ENCODE results near the gene LRRC63. TPM values are rescaled to one million over a fixed set of nuclear protein-coding genes. Genes with fewer than 3 reads are reported as not detected.
"Not testable (repeated sequence)": the region's sequence is repeated elsewhere in the genome, so short reads cannot be mapped to it uniquely, and the experiment has no call there.

LRRC63 gene, protein sequence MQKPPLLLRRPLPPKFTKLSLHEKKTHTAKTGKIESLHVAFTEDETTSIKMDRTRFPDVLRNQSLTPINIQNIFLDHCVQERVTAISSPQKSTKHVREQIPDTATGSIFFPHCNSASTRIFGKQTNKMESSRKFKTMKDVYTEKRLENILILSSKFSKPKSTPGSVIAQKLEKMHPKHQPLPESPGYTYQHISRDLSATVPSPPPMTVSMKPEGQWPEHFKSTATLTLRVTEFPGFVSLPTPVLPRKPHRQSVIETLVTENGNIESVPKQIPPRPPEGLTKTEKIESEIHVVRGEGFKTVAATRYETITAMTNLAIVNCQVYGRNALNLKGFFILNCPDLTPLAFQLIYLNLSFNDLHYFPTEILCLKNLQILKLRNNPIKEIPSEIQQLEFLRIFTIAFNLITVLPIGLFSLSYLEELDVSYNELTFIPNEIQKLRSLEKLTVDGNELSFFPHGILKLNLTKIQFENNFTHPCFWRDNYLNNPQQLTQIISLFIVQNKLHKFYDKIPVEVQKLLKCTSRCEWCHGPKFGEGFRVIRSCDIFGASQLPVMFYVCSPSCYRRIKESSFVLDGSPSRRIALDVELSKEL
- 0.72 TPM for total RNA-seq (ENCODE audit: insufficient read depth, low replicate concordance)

DNA sequence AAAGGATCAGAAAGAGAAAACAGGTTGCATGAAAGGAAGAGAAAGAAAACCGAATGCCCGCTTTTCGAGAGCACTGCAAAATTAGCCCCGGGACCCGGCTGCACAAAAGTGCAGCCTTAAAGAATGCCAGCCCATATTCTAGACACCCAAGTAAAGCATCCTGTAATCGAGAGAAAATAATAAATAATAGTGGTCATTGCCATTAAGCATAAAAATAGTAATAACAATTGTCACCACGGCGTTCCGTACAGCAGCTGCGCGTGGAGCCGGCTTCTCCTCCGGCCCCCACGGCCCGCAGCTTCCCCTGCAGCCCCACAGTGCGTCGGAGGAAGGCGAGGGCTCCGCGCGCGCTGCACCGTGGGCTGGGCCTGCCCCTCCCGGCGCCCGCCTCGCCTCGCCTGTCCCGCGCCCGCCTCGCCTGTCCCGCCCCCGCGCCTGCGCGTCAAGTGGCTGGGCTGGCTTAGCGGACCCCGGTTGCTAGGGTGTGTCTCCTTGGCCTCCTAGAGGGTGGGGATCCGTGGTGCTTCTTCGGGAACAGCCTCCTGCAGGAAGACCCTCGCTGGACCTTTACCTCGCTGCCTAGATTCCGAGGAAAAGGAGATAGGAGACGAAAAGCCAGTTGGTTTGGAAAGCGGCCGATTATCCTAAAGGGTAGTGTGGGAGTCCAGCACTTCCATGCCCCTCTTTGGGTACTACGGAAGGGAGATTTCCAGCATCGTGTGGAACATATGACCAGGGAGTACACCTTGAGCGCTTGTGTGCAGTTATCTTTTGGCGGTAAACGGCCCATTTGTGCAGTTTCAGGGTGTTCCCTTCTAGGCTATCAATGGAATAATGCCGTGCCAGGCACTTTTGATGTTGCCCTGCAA, at the start of gene LRRC63:
TSS of gene LRRC63 (plus strand) at position 446 of the 869 bp plus-strand sequence. CDS start 1,107 bp downstream, outside the sequence.
- DNase-seq (ENCODE audit: low spot score) = peak; percentile 84

DNA sequence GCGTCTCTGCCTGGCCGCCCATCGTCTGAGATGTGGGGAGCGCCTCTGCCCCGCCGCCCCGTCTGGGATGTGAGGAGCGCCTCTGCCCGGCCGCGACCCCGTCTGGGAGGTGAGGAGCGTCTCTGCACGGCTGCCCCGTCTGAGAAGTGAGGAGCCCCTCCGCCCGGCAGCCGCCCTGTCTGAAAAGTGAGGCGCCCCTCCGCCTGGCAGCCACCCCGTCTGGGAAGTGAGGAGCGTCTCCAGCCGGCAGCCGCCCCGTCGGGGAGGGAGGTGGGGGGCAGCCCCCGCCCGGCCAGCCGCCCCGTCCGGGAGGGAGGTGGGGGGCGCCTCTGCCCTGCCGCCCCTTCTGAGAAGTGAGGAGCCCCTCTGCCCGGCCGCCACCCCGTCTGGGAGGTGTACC, 49.0 kb upstream of the LRRC63 start:
- not testable (repeated sequence) for DNase-seq (ENCODE audit: low spot score)

DNA sequence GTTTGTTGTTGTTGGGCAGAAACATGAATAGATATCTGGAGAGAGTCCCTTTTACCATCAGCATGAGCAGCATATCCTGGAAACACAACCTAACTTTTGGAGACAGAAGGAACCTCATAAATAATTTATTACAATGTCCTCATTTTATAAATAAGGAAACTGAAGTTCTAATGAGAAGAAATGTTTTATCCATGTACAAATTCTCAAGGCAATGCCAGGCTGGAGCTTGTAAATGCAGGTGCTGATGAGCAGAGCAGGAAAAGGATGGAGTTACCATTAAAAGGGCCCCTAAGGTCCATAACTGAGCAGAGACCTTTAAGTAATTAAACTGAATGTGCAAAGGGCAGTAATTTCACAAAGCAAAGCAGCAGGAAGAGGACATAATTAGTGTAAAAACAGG, 47.1 kb upstream of the LRRC63 start:
- DNase-seq (ENCODE audit: low spot score) = no peak

DNA sequence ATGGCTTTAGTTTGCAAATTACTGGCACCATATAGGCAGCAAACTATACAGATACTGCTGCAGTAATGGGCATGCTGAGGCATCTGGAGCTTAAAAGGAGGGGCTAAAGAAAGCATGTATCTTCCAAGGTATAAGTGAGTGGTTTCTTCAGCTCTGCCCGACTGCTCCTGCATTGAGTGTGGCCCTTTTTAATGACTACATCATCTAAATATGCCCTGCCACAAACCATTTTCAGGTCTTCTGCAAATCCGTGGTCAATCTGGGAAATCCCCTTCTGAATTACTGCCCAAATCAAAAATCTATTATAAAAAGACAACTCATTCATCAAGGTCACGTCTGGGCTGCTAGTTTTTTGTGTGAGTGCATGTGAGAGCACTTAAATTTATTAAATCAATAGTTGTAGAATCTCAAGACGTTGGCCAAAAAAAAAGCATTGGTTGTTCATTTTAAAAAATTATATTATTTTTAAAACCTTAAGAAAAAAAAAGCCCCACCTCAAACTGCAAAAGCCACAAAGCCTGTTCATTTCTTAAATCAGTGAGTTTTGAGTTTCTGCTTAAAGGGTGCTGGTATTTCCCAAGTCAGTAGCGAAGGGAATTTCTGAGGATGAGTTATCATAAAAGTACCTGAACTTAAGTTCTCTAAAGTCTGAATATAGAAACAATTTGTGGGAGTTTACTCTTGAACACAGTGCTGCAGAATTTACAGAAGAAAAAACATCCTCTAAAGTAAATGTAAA, 46.1 kb upstream of the LRRC63 start:
- no peak for DNase-seq (ENCODE audit: low spot score)

DNA sequence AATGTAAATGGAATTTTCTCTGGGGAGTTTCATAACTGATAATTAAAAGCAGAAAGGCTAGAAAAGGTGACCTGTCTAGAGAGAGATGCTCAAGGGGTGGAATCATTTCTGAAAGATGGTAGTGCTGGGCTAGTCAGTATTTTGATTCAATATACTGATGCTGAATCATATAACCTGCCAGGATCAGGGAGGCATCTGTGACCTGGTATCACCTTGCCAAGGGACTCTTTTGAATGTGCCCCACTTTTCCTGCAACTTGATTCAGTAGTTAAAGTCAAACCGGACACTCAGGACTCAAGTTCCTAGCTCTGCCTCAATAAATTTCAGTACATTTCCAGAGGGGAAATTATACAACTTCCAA, 45.5 kb upstream of the LRRC63 start:
- DNase-seq (ENCODE audit: low spot score) = no peak

DNA sequence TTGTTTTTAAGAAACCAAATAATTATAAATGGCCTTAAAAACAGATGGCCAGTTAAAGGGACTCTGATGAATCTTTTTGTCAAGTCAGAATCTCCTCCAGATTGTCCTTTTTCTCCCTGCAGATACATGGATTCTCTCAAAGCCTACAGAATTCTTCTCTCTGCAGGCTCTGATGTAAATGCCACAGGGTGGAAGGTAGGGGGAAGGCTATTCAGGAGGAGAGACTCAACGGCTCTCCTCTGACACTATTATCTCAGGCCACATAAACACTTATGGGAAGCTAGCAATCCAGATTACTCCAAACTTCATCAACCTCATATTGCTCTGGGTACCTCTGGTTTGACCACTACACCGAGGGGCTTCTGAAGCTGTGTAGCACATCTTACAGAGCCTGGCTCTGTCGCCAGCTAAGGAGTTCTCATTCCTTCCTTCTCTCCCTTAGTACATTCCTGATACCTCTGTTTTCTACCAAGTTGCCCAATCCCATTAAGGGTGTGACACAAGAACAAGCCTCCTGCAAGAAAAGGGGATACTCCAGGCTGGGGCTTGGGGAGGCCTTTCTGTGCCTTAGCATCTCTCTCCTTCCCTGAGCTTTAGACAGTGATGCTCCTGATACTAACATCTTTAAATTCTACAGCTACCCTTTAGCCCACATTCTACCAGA, 44.6 kb upstream of the LRRC63 start:
- DNase-seq (ENCODE audit: low spot score) = no peak

DNA sequence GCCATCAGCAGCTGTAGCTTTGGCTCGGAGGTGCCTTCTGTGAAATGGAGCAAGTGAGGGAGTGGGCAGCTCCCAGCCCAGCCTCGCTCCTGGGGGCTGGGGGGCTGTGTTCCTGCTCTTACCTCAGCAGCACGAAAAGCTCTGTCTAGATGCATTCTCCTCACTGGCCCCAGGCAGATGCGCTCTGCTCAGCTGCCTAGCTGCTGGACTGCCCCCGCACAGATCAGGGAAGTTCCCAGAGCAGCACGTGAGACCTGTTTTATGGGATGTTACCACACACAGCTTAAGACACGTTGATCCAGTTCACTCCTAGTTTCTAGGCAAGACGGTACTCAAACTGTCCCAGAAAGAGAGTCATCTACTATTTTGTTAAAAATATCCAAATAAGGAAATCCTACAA, 43.4 kb upstream of the LRRC63 start:
- DNase-seq (ENCODE audit: low spot score) = peak; percentile 71

DNA sequence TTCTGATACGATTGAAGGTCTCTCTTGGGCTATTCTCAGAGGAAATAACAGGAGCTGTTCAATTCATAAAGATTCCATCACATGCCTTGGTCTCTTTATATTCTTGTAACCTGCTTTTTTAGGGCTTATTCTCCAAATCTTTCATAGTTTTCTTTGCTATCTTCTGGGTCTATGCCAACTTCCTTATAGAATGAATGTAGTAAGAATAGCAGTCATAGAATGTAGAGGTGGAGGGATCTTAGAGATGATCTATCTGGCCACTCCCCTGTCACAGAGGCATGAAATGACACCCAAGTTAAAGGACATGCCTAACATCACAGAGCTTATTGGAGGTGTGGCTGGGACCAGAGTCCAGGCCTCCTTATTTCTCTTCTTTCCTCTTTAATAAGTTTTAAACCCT, 42.9 kb upstream of the LRRC63 start:
- DNase-seq (ENCODE audit: low spot score) = no peak

DNA sequence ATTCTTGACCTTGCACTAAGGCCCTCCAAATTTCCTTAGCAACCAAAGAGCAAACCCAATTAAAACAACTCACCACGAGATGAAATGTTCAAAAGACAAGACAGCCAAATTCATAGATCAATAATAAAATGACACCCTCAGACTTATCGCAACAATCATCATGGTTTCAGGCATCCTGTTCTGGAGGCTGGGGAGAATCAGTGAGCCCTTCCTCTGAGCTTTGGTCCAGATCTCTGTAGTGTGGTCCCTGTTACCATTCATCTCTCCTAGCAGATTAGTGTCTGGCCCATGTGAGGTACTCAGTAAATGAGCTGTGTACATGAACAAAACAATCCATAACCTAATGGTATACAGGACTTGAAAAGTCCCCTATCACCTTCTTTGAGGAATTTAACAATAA, 42.0 kb upstream of the LRRC63 start:
- no peak for DNase-seq (ENCODE audit: low spot score)

DNA sequence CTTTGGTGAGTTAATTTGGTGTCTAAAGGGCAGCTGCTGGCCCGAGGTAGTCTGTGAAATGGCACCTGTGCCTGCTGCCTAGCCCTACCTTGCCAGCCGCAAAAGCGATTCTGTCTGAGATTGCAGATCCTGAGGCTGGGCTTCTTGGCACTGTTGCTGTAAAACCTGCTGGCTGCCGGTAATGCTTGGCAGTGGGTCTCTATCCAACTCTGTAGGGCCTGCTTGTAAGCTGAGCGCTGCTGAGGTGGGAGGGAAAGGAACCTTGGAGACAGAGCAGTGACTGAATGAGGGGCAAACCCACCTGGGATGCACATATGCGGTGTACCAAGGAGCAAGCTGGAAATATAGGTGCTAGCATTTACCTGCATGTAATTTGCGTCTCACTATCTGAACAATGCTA, 41.5 kb upstream of the LRRC63 start:
- no peak for DNase-seq (ENCODE audit: low spot score)

DNA sequence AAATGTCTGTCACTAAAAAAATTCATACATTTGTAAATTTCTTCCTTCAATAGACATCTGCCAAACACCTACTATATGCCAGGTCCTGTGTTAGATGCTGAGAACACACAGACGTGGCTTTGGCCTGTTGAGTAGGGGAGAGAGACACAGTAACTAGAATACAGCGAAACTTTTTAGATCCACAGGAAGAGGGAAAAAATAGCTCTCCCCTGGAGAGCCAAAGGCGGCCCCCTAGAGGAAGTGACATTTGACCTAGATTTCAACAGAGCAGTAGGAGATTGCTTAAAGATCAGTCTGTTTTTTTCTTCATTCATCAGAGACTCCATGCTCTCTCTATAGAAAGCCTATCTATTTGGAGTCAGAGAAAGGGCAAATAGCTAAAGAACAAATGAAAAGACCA, 41.0 kb upstream of the LRRC63 start:
- DNase-seq (ENCODE audit: low spot score) = peak; percentile 27

DNA sequence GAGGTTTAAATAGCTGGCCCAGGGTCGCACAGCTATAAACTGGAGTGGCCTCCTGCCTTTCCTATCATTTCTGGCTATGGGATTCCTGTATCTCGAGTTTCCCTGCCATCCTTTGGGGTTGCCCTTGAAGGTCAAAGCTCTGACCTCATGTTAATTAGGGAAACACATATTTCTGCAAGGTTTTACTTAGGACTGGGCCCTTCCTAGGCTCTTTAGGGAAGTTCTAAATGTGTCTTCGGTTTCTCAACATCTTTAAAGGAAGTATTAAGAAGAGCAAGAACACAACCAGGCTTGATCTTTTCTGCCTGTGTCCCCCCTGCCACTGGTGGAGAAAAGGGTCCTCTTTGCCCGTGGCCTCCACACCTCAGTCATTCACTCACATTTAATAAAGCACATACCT, 40.5 kb upstream of the LRRC63 start:
- no peak for DNase-seq (ENCODE audit: low spot score)

DNA sequence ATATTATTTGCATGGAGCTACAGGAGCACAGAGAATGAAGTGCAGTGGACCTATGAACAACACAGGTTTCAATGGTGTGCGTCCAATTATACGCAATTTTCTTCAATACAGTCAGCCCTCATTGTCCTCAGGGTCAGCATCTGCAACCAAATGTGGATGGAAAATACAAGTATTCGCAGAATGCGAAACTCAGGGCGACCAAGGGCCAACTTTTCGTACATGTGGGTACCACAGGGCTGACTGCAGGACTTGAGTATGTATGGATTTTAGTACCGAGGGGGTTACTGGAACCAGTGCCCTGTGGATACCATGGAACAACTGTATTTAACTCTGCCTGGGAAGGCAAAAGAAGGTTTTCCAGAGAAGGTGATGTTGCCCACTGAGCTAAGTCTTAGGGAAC, 40.0 kb upstream of the LRRC63 start:
- DNase-seq (ENCODE audit: low spot score) = no peak

DNA sequence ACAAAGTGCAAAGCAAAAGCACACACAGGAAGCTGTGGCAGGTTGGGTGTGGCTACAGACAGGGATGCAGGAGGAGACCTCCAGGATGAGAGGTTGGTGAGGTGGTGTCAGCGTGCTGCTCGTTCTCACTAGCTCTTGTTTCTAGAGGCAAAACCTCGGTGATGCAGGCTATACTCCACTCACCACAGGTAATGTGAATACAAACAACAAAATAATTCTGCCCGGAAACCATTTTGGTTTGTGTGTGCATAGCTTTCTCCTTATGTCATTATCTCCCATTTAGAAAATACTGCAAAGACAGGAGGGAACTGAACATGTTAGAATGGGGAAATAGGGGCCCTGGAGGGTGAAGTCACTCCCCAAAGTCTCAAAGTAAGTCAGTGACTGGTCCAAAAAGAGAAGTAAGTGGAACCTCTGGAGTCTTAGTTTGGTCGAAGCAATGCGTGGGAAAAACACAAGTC, 39.2 kb upstream of the LRRC63 start:
- peak; percentile 31 for DNase-seq (ENCODE audit: low spot score)

DNA sequence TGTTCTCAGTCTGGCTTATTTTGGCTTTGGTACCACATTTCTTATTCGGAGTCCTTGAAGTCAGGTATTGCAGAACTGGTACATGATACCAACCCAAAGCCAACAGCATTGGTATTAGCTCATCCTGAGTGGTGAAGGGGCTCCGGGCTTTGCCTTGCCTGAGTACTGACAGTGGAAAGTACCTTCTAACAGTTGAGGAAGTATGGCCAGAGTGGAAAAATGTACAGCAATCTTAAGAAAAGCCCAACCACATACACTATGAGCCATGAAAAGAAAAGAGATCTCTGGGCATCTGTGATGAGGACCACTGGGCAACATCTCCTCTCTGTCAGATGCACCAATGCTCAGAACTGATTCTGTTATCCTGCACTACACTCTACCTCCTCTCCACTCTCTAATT, 38.1 kb upstream of the LRRC63 start:
- no peak for DNase-seq (ENCODE audit: low spot score)

DNA sequence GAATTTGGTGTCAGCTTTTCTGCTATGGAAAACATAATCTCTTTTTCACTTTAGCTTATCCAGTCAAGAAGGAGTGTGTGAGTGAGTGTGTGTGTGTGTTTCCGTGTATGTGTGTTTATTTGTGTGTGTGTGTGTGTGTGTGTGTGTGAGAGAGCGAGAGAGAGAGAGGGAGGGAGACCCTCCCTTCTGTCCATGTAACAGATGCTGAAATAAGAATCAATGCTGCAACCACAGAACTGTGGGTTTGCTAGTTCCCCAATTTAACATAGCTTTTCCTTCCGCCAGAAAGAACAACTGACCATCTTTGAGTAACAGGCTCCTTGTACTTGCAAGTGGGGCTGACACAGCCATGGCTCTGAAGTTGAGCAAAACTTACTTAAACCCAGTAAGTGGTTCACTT, 35.0 kb upstream of the LRRC63 start:
- peak; percentile 47 for DNase-seq (ENCODE audit: low spot score)

DNA sequence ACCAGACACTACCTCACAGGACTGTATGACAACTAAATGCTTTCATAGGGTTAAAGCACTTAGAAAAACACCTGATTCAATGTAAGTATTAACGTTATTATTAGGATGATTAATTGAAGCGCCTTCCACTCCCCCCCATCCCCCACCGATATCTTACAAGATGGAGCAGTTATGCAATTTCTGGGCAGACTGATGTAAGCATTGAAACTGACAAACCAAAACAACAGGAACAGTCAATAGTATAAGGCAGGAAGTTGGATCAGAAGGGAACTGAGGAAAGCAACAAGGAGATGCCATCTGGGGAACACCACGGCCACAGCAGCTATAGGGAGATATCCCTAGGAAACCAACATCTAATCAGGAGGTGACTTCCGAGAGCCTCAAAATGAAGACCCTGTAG, 33.6 kb upstream of the LRRC63 start:
- DNase-seq (ENCODE audit: low spot score) = no peak

DNA sequence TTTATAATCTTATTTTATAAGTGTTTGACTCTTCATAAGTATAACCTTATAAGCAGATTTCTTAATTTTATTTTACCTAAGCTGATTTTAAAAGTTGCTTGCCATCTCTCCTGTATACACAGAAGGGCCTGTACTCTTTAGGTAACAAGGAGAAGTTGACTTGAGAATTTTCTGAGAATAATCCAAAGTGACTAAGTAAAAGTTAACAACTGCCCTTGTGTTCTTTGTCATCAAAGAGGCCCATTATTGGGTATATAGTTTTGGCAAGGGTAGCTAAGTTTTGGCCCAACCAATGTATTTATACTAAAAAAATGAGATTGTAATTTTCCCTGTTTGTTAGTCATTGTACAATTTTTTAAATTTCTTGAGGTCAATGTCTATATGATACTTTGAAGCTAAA, 32.9 kb upstream of the LRRC63 start:
- DNase-seq (ENCODE audit: low spot score) = no peak

DNA sequence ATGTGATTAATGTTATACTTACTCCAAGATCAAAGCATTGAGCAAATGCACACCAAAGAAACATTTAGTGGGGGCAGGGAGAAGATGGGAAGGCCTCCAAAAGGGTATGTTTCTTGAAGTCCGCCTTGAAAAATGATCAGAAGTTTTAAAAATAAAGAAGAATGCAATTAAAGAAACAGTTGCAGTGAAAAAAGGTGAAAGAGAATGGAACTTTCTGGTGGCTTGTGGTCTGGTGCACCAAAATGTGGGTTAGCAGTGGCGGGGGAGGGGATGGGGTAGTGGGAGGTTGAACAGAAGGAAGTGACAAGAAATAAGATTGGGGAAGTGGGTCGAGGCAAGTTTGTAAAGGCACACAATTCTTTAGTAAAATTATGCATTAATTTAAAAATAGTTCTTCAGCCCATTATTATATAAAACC, 32.2 kb upstream of the LRRC63 start:
- no peak for DNase-seq (ENCODE audit: low spot score)

DNA sequence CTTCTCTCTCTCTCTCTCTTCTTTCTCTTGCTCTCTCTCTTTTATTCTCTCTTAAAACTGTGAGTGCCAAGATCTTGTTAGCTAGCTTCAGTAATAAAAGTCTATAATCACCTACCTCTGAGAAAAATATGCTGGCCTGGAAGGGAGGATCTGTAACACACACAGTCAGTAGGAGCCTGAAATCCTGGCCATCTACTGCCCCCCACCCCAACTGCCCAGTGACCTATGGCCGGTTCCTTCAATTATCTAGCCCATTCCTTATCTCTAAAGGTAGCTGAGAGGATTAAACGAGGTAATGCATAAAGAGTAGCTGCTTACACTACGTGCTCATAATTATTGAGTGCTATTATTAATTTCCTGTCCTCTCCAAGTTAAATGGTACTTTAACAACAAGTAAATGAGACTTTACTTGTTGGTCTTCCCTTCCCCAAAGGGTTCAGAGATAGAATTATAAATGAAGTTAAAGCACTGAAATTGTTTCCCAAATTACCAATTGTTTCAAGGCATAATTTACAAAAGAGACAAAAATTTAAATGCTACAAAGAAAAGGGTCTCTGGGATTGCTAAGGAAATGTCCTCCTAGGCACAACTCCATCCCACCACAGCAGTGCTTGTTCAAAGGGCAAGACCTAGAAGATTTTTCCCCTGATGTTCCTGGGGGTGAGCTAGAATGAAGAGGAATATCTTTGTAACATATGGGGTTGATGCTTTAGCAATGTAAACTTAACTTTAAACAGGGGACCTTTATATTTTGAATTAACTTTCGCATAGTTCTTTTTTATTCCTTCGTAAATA, 31.6 kb upstream of the LRRC63 start:
- DNase-seq (ENCODE audit: low spot score) = no peak
